Parathyroid adenoma (tissue), 2 donors: Measurements from ENCODE around the gene PCDH15.

Experiments
- H2AFZ ChIP-seq: fragments of 300-600 bp; sonication (generic); one replicate; pipeline ENCODE4 v1.7.0; 2017; ENCODE audit warnings: antibody characterized with exemption, mild to moderate bottlenecking
- H3K27ac ChIP-seq: fragments of 300-600 bp; sonication (generic); one replicate; pipeline ENCODE4 v1.7.0; 2017
- H3K27me3 ChIP-seq: fragments of 300-600 bp; sonication (generic); one replicate; pipeline ENCODE4 v1.7.0; 2017; ENCODE audit warnings: low read length; ENCODE audit not compliant: control insufficient read depth, insufficient read depth
- H3K36me3 ChIP-seq: fragments of 300-600 bp; sonication (generic); one replicate; pipeline ENCODE4 v1.7.0; 2017; ENCODE audit warnings: low read length; ENCODE audit not compliant: control insufficient read depth, insufficient read depth
- H3K4me1 ChIP-seq: fragments of 300-600 bp; sonication (generic); one replicate; pipeline ENCODE4 v1.7.0; 2017; ENCODE audit warnings: control low read depth
- H3K4me2 ChIP-seq: fragments of 300-600 bp; sonication (generic); one replicate; pipeline ENCODE4 v1.7.0; 2017; ENCODE audit warnings: low read length
- H3K4me3 ChIP-seq: fragments of 300-600 bp; sonication (generic); one replicate; pipeline ENCODE4 v1.7.0; 2017; ENCODE audit warnings: low read depth, low read length
- H3K79me2 ChIP-seq: fragments of 300-600 bp; sonication (generic); one replicate; pipeline ENCODE4 v1.7.0; 2017; ENCODE audit warnings: control low read depth
- H3K9ac ChIP-seq: fragments of 300-600 bp; sonication (generic); one replicate; pipeline ENCODE4 v1.7.0; 2017; ENCODE audit warnings: mild to moderate bottlenecking
- H3K9me3 ChIP-seq: fragments of 300-600 bp; sonication (generic); one replicate; pipeline ENCODE4 v1.7.0; 2017; ENCODE audit warnings: low read length; ENCODE audit not compliant: control insufficient read depth
- TF ChIP-seq, protein P1 (sequence below): fragments of 300-600 bp; sonication (generic); IDR thresholded peaks from one replicate; pipeline ENCODE4 v1.7.0; 2017; ENCODE audit warnings: antibody characterized with exemption, mild to moderate bottlenecking
- donor health status: primary hyperparathyroidism.

Gene PCDH15

GRCh38 chr10:54478601-54479000, 322.4 kb downstream of the PCDH15 start:
- H3K4me1 ChIP-seq = no peaks in the 10 kb centered on the region

GRCh38 chr10:54477738-54478137, 323.3 kb downstream of the PCDH15 start:
- Histone ChIP-seq H3K36me3 (no peaks in the 10 kb centered on the region), H3K9ac (no peak overlapping the region), H3K79me2 (no peaks in the 10 kb centered on the region), H3K4me2 (no peak overlapping the region), H3K4me1 (no peaks in the 10 kb centered on the region), H2AFZ (no peak overlapping the region), H3K4me3 (no peak overlapping the region), H3K27ac (no peak overlapping the region), H3K9me3 (no peaks in the 10 kb centered on the region), H3K27me3 (no peaks in the 10 kb centered on the region)
- TF ChIP-seq, protein P1, sequence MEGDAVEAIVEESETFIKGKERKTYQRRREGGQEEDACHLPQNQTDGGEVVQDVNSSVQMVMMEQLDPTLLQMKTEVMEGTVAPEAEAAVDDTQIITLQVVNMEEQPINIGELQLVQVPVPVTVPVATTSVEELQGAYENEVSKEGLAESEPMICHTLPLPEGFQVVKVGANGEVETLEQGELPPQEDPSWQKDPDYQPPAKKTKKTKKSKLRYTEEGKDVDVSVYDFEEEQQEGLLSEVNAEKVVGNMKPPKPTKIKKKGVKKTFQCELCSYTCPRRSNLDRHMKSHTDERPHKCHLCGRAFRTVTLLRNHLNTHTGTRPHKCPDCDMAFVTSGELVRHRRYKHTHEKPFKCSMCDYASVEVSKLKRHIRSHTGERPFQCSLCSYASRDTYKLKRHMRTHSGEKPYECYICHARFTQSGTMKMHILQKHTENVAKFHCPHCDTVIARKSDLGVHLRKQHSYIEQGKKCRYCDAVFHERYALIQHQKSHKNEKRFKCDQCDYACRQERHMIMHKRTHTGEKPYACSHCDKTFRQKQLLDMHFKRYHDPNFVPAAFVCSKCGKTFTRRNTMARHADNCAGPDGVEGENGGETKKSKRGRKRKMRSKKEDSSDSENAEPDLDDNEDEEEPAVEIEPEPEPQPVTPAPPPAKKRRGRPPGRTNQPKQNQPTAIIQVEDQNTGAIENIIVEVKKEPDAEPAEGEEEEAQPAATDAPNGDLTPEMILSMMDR = no peak

More at GRCh38 chr10:54478601-54479000, 322.4 kb downstream of the PCDH15 start:
- Histone ChIP-seq H3K9me3 (no peaks in the 10 kb centered on the region), H3K4me3 (no peak overlapping the region), H3K36me3 (no peaks in the 10 kb centered on the region), H3K27me3 (no peaks in the 10 kb centered on the region), H3K79me2 (no peaks in the 10 kb centered on the region), H3K4me2 (no peak overlapping the region), H3K9ac (no peak overlapping the region), H3K27ac (no peak overlapping the region), H2AFZ (no peak overlapping the region)
- TF ChIP-seq, protein P1 = no peak

DNA sequence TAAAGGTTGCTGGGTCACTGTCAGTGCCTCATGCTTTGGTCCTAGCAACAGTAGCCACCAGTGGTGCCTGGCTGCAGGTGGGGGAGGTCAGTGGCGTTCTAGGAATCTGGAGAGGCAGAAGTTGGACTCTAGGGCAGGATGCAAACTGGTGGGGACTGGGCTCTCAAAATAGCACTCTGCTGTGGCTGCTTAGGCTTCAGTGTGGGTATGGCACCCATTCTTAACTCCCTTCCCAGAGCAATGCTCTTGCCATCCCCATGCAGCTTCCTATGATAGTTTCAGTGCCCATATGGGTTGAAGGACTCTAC, 330.8 kb downstream of the PCDH15 start:
- Histone ChIP-seq H2AFZ (no peak overlapping the region), H3K4me2 (no peak overlapping the region), H3K4me1 (no peaks in the 10 kb centered on the region), H3K36me3 (no peaks in the 10 kb centered on the region), H3K4me3 (no peak overlapping the region), H3K79me2 (no peaks in the 10 kb centered on the region), H3K9me3 (no peaks in the 10 kb centered on the region), H3K9ac (no peak overlapping the region), H3K27me3 (no peaks in the 10 kb centered on the region), H3K27ac (no peak overlapping the region)
- TF ChIP-seq, protein P1 = no peak

- Histone ChIP-seq H3K27me3 (no peaks in the 10 kb centered on the region), H3K4me1 (no peaks in the 10 kb centered on the region), H3K9me3 (no peaks in the 10 kb centered on the region), H3K27ac (no peak overlapping the region), H3K36me3 (no peaks in the 10 kb centered on the region), H3K4me3 (no peak overlapping the region), H3K9ac (no peak overlapping the region), H3K4me2 (no peak overlapping the region), H3K79me2 (no peaks in the 10 kb centered on the region), H2AFZ (no peak overlapping the region)
- TF ChIP-seq, protein P1 = no peak
These were observed 331.3 kb downstream of the PCDH15 start for GRCh38 chr10:54469587-54470323.

DNA sequence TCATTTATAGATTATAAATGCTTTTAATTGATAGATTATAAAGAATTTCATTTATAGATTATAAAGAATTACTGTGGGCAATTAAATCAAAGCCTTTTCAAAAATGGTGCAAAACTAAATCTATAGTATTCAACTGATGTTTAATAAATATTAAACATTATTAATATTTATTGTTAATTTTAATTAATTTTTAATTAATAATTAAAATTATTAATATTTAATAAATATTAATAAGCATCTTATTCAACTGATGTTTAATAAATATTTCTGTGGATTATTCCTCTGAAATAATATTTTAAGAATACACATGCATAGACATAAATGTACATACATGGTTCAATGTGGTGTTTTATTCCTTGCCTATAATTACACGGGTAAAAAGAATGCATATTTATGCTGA, 346.8 kb downstream of the PCDH15 start:
- Histone ChIP-seq H3K36me3 (no peaks in the 10 kb centered on the region), H3K4me1 (no peaks in the 10 kb centered on the region), H3K9ac (no peak overlapping the region), H3K27ac (no peak overlapping the region), H3K4me2 (no peak overlapping the region), H3K27me3 (no peaks in the 10 kb centered on the region), H3K4me3 (no peak overlapping the region), H3K9me3 (no peaks in the 10 kb centered on the region), H2AFZ (no peak overlapping the region), H3K79me2 (no peaks in the 10 kb centered on the region)
- TF ChIP-seq, protein P1 = no peak
